ENCODE results near the gene TMEM184B.

DNA sequence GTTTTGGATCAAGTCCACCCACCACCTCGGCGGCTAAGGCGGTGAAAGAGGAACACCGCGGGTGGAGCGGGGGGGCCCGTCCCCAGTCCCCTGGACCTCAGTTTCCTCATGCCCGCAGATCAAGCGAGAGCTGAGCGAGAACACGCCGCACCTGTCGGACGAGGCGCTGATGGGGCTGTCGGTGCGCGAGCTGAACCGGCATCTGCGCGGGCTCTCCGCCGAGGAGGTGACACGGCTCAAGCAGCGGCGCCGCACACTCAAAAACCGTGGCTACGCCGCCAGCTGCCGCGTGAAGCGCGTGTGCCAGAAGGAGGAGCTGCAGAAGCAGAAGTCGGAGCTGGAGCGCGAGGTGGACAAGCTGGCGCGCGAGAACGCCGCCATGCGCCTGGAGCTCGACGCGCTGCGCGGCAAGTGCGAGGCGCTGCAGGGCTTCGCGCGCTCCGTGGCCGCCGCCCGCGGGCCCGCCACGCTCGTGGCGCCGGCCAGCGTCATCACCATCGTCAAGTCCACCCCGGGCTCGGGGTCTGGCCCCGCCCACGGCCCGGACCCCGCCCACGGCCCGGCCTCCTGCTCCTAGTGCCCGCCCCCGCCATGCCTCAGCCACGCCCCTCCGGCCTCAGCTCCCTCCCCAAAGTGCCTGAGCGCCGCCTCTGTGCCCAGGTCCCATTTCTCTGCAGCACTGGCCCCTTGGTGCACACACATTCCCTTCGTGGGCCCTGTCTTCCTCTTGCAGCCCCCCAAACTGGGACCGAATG is 58.3 kb downstream of the TMEM184B start:
- TF ChIP-seq, protein P1, sequence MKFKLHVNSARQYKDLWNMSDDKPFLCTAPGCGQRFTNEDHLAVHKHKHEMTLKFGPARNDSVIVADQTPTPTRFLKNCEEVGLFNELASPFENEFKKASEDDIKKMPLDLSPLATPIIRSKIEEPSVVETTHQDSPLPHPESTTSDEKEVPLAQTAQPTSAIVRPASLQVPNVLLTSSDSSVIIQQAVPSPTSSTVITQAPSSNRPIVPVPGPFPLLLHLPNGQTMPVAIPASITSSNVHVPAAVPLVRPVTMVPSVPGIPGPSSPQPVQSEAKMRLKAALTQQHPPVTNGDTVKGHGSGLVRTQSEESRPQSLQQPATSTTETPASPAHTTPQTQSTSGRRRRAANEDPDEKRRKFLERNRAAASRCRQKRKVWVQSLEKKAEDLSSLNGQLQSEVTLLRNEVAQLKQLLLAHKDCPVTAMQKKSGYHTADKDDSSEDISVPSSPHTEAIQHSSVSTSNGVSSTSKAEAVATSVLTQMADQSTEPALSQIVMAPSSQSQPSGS (CRISPR knock-in tag; IDR thresholded peaks at IDR 0.05; ENCODE audit: borderline replicate concordance, low read depth) = no peak
- no peak for TF ChIP-seq ATF1 (CRISPR knock-in tag; IDR thresholded peaks at IDR 0.05)

Measured in WTC11 (cell line).